Activated CD4-positive, alpha-beta T cell treated with anti-CD3 and anti-CD28 coated beads for 36 hours (primary cell): ENCODE results near the gene TPCN2. TPM values are rescaled to one million over a fixed set of nuclear protein-coding genes. Genes with fewer than 3 reads are reported as not detected.
A peak's percentile ranks its signal among the peaks of the same experiment; 100 is the strongest.

Experiments used
- ATAC-seq: fragments of 200-7000 bp; cut with Tn5 transposase; one replicate; pipeline ENCODE4 v1.10.0; 2021; ENCODE audit warnings: mild to moderate bottlenecking, moderate library complexity
- CTCF ChIA-PET: fragments of 350-600 bp; sonication (Branson Sonifier 250); formaldehyde crosslinking; loops from one replicate; lab custom pipeline; 2021; ENCODE audit warnings: antibody characterized with exemption; lab: Charles Lee
- POLR2A ChIA-PET: fragments of 350-600 bp; sonication (Branson Sonifier 250); formaldehyde crosslinking; loops from one replicate; lab custom pipeline; 2021; ENCODE audit warnings: antibody characterized with exemption, inconsistent platforms; lab: Charles Lee
- DNase-seq: peaks from one replicate; pipeline ENCODE4 v3.0.0-alpha.2; 2020
- H3K27ac Mint-ChIP-seq: one replicate; pipeline ENCODE4 v1.8.0; 2021; ENCODE audit warnings: mixed read lengths
- H3K27me3 Mint-ChIP-seq: one replicate; pipeline ENCODE4 v1.8.0; 2021; ENCODE audit warnings: mixed read lengths
- H3K36me3 Mint-ChIP-seq: one replicate; pipeline ENCODE4 v1.8.0; 2021; ENCODE audit warnings: low read depth, mixed read lengths
- H3K4me1 Mint-ChIP-seq: one replicate; pipeline ENCODE4 v1.8.0; 2021; ENCODE audit warnings: mixed read lengths
- H3K4me3 Mint-ChIP-seq: one replicate; pipeline ENCODE4 v1.8.0; 2021; ENCODE audit warnings: mild to moderate bottlenecking, moderate library complexity, mixed read lengths
- H3K9me3 Mint-ChIP-seq: one replicate; pipeline ENCODE4 v1.8.0; 2021; ENCODE audit warnings: low read depth, mixed read lengths
- intact Hi-C, 2 experiments: fragments of 100-400 bp; cut with DNase I in 1 of 2; cut with micrococcal nuclease in 1 of 2; formaldehyde crosslinking; loops; one replicate each; pipeline versions ENCODE4 v1.14.2 to v1.15.1; 2022 to 2024; cut with DNase I, micrococcal nuclease
- total RNA-seq, 2 experiments: library from RNA; stranded (reverse); gene quantifications; one replicate each; pipeline ENCODE4 v1.2.3, GENCODE V29; 2021

The TPCN2 gene
- total RNA-seq, 2 experiments from 2014 or later = 7.4 to 10.4 TPM

- peaks cover 5% of the 10 kb centered on the region for H3K4me1 Mint-ChIP-seq
- no peaks in the 10 kb centered on the region for H3K36me3 Mint-ChIP-seq
- no peak overlapping the region for H3K4me3 Mint-ChIP-seq
- peaks cover 3% of the 10 kb centered on the region for H3K9me3 Mint-ChIP-seq
- intact Hi-C loops = no loop called here
- ATAC-seq (no peak), DNase-seq (no peak)
- ChIA-PET CTCF (no interaction called here), POLR2A (no interaction called here)
- no peak overlapping the region for H3K27ac Mint-ChIP-seq
- H3K27me3 Mint-ChIP-seq = peaks cover 2% of the 10 kb centered on the region
Observed at GRCh38 chr11:69154211-69154913, 105.6 kb downstream of the TPCN2 start.

- intact Hi-C loops = no loop called here
- POLR2A ChIA-PET = no interaction called here
- CTCF ChIA-PET = no interaction called here
- H3K4me1 Mint-ChIP-seq = peaks cover 5% of the 10 kb centered on the region
- no peak overlapping the region for H3K4me3 Mint-ChIP-seq
- no peak for ATAC-seq
- no peak overlapping the region for H3K27ac Mint-ChIP-seq
- H3K9me3 Mint-ChIP-seq = peaks cover 3% of the 10 kb centered on the region
- no peak for DNase-seq
- H3K27me3 Mint-ChIP-seq = peaks cover 2% of the 10 kb centered on the region
- no peaks in the 10 kb centered on the region for H3K36me3 Mint-ChIP-seq
Observed at GRCh38 chr11:69154938-69155301, 106.2 kb downstream of the TPCN2 start.

- CTCF ChIA-PET = interaction anchor here (0.9 kb wide), 1 partner anchor 10 kb away, joined by 3 read pairs; no protein-coding TSS in a partner anchor
- Mint-ChIP-seq H3K27ac (no peak within 1 kb of the TSS), H3K36me3 (no peaks in the 10 kb centered on the region), H3K9me3 (no peaks in the 10 kb centered on the region), H3K27me3 (no peaks in the 10 kb centered on the region), H3K4me1 (peaks cover 5% of the 10 kb centered on the region), H3K4me3 (no peak within 1 kb of the TSS)
- intact Hi-C loops = no loop called here
- peak; percentile 29 for DNase-seq
- ATAC-seq = peak; percentile 58
- POLR2A ChIA-PET = no interaction called here
Observed at GRCh38 chr11:69155302-69156234, 106.8 kb downstream of the TPCN2 start, which contains the start of gene SMIM38. SMIM38 (plus strand) TSS chr11:69155935; CDS start chr11:69157847, 1,912 bp downstream.

GRCh38 chr11:69156235-69156639, 107.5 kb downstream of the TPCN2 start:
- intact Hi-C loops = no loop called here
- DNase-seq = no peak
- ChIA-PET CTCF (interaction anchor here (0.9 kb wide), 1 partner anchor 11 kb away, joined by 3 read pairs; no protein-coding TSS in a partner anchor), POLR2A (no interaction called here)
- no peaks in the 10 kb centered on the region for H3K36me3 Mint-ChIP-seq
- H3K4me3 Mint-ChIP-seq = no peak overlapping the region
- no peak for ATAC-seq
- H3K4me1 Mint-ChIP-seq = peaks cover 5% of the 10 kb centered on the region
- no peaks in the 10 kb centered on the region for H3K9me3 Mint-ChIP-seq
- H3K27ac Mint-ChIP-seq = no peak overlapping the region
- no peaks in the 10 kb centered on the region for H3K27me3 Mint-ChIP-seq

GRCh38 chr11:69156673-69157155, 108.0 kb downstream of the TPCN2 start:
- Mint-ChIP-seq H3K36me3 (no peaks in the 10 kb centered on the region), H3K9me3 (no peaks in the 10 kb centered on the region), H3K4me1 (peaks cover 5% of the 10 kb centered on the region), H3K27ac (no peak overlapping the region), H3K27me3 (no peaks in the 10 kb centered on the region), H3K4me3 (no peak overlapping the region)
- no peak for DNase-seq
- CTCF ChIA-PET = interaction anchor here (0.6 kb wide), 1 partner anchor 134 kb away, joined by 3 read pairs; no protein-coding TSS in a partner anchor
- POLR2A ChIA-PET = no interaction called here
- intact Hi-C loops = no loop called here
- ATAC-seq = no peak

GRCh38 chr11:69157156-69157821, 108.6 kb downstream of the TPCN2 start:
- H3K36me3 Mint-ChIP-seq = no peaks in the 10 kb centered on the region
- CTCF ChIA-PET = interaction anchor here (0.6 kb wide), 1 partner anchor 133 kb away, joined by 3 read pairs; no protein-coding TSS in a partner anchor
- no peak overlapping the region for H3K4me3 Mint-ChIP-seq

GRCh38 chr11:69157822-69158231, 109.1 kb downstream of the TPCN2 start:
- CTCF ChIA-PET = no interaction called here
- POLR2A ChIA-PET = no interaction called here
- no peak for DNase-seq

More at GRCh38 chr11:69157156-69157821, 108.6 kb downstream of the TPCN2 start:
- DNase-seq (no peak), ATAC-seq (no peak)
- Mint-ChIP-seq H3K4me1 (peaks cover 5% of the 10 kb centered on the region), H3K9me3 (no peaks in the 10 kb centered on the region), H3K27ac (no peak overlapping the region), H3K27me3 (no peaks in the 10 kb centered on the region)
- intact Hi-C loops = no loop called here
- POLR2A ChIA-PET = no interaction called here

GRCh38 chr11:69158301-69159149, 109.8 kb downstream of the TPCN2 start:
- ChIA-PET CTCF (no interaction called here), POLR2A (no interaction called here)
- H3K36me3 Mint-ChIP-seq = no peaks in the 10 kb centered on the region
- H3K4me3 Mint-ChIP-seq = no peak overlapping the region
- H3K4me1 Mint-ChIP-seq = peaks cover 5% of the 10 kb centered on the region
- no peak overlapping the region for H3K27ac Mint-ChIP-seq
- intact Hi-C loops = no loop called here
- ATAC-seq (no peak), DNase-seq (no peak)
- H3K27me3 Mint-ChIP-seq = no peaks in the 10 kb centered on the region
- no peaks in the 10 kb centered on the region for H3K9me3 Mint-ChIP-seq

More at GRCh38 chr11:69157822-69158231, 109.1 kb downstream of the TPCN2 start:
- no peak for ATAC-seq
- Mint-ChIP-seq H3K4me3 (no peak overlapping the region), H3K4me1 (peaks cover 5% of the 10 kb centered on the region), H3K27ac (no peak overlapping the region), H3K36me3 (no peaks in the 10 kb centered on the region), H3K9me3 (no peaks in the 10 kb centered on the region), H3K27me3 (no peaks in the 10 kb centered on the region)
- intact Hi-C loops = no loop called here

GRCh38 chr11:69159150-69159852, 110.6 kb downstream of the TPCN2 start:
- POLR2A ChIA-PET = no interaction called here

More at GRCh38 chr11:69159150-69159852, 110.6 kb downstream of the TPCN2 start:
- CTCF ChIA-PET = interaction anchor here (0.7 kb wide), 1 partner anchor 123 kb away, joined by 3 read pairs; no protein-coding TSS in a partner anchor
- DNase-seq = no peak
- H3K4me1 Mint-ChIP-seq = peaks cover 5% of the 10 kb centered on the region
- H3K36me3 Mint-ChIP-seq = no peaks in the 10 kb centered on the region
- intact Hi-C loops = no loop called here
- no peak overlapping the region for H3K4me3 Mint-ChIP-seq
- no peak for ATAC-seq
- peaks cover 5% of the 10 kb centered on the region for H3K9me3 Mint-ChIP-seq
- H3K27me3 Mint-ChIP-seq = no peaks in the 10 kb centered on the region
- no peak overlapping the region for H3K27ac Mint-ChIP-seq
